ENCODE measurements around the gene CDC42EP3. TPM values are rescaled to one million over a fixed set of nuclear protein-coding genes. Genes with fewer than 3 reads are reported as not detected.

The CDC42EP3 gene, protein sequence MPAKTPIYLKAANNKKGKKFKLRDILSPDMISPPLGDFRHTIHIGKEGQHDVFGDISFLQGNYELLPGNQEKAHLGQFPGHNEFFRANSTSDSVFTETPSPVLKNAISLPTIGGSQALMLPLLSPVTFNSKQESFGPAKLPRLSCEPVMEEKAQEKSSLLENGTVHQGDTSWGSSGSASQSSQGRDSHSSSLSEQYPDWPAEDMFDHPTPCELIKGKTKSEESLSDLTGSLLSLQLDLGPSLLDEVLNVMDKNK
- total RNA-seq = 8.6 and 9.8 TPM in 2 replicates

DNA sequence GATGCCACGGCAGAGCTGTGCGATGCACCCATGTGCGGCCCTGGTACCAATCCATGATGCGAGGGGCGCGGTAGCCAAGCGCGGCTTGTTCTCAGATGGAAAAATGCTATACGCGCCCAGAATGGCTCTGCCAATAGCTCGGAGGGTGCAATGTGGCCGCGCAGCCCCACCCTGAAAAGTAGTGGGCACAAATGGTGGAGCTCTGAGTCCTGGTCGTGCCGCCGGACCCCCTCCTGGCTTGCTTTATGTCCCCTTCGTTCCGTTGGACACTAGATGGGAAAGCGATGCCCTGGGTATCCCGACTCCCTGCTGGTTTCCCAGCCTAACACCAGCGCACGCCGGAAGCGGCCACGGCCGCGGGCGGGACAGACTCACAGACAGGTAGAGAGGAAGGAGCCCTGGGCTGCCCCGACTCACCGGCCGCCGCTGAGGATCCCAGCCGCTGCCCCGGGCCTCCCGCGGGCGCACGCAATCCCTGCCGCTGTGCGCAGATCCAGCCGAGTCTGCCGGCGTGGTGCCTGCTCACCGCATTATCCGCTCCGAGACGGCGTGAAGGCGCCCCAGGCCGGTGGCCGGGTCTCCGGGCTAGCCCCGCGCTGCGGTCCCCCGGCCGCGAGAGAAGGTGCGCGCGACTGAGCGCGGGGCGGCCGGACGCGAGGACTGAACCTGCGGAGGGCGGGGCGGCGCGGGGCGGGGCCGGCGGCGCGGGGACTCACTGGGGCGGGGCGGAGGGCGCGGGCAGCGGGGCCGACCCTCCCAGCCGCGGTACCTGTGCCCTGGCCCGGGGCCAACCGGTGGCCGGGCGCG lies at the start of gene CDC42EP3:
Gene CDC42EP3 (minus strand): TSS at position 634 of the 807 bp plus-strand sequence. CDS start 25,055 bp downstream, outside the sequence.
- H3K4me3 Mint-ChIP-seq (ENCODE audit: low read depth) = peak within 1 kb of the TSS; percentile 90
- DNase-seq (ENCODE audit: low spot score) = peak; percentile 60
- peak within 1 kb of the TSS; percentile 65 for H3K27ac Mint-ChIP-seq
- peaks cover 32% of the 10 kb centered on the region for H3K4me1 Mint-ChIP-seq (ENCODE audit: low read depth)
- H3K9me3 Mint-ChIP-seq = no peaks in the 10 kb centered on the region
- peaks cover 4% of the 10 kb centered on the region for H3K36me3 Mint-ChIP-seq (ENCODE audit: low read depth)
- H3K27me3 Mint-ChIP-seq (ENCODE audit: low read depth) = peaks cover 2% of the 10 kb centered on the region
- intact Hi-C loops (cut with micrococcal nuclease) = loop anchor here (1.0 to 5.0 kb wide), 5 partner anchors 22 to 201 kb away; no protein-coding TSS in a partner anchor

- Mint-ChIP-seq H3K36me3 (ENCODE audit: low read depth) (peaks cover 3% of the 10 kb centered on the region), H3K27me3 (ENCODE audit: low read depth) (peaks cover 20% of the 10 kb centered on the region), H3K27ac (no peak overlapping the region), H3K9me3 (peaks cover 15% of the 10 kb centered on the region), H3K4me1 (ENCODE audit: low read depth) (no peaks in the 10 kb centered on the region), H3K4me3 (ENCODE audit: low read depth) (no peak overlapping the region)
- no peak for DNase-seq (ENCODE audit: low spot score)
- intact Hi-C loops (cut with micrococcal nuclease) = no loop called here
Observed at GRCh38 chr2:37721201-37721560, 49.7 kb upstream of the CDC42EP3 start.

DNA sequence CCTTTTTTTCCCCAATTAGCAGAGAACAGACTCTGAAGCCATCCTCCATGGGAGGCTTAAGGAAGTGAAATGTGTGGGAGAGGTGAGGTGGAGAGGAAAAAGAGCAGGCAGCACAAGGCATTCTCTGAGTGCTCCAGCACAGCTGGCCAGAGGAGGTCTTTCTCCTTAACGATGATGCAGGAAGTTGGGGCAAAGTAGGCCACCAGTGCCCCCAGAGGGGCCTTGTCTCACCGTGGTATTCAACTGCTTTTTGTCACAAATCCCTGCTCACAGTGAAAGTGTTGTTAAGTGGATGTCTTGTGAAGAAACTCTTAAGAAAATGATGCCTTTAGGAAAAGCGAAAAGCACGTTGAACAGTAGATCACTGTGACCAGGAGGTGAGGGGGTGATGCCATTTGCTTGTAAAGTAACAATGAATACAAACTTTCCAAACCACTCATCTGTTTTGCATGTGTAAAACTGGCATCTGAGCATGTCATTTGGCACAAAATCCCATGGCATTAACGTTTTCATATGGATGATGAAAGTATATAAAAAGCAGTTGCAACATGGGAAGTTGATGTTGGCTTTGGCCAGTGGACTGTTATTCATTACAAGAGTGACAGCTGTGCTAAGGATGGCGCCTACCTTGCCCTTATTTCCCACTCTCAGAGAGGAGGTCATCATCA lies 49.2 kb upstream of the CDC42EP3 start:
- no peaks in the 10 kb centered on the region for H3K4me1 Mint-ChIP-seq (ENCODE audit: low read depth)
- H3K36me3 Mint-ChIP-seq (ENCODE audit: low read depth) = peaks cover 6% of the 10 kb centered on the region
- no peak overlapping the region for H3K4me3 Mint-ChIP-seq (ENCODE audit: low read depth)
- no peak overlapping the region for H3K27ac Mint-ChIP-seq
- intact Hi-C loops (cut with micrococcal nuclease) = no loop called here
- peaks cover 20% of the 10 kb centered on the region for H3K9me3 Mint-ChIP-seq
- no peak for DNase-seq (ENCODE audit: low spot score)
- peaks cover 20% of the 10 kb centered on the region for H3K27me3 Mint-ChIP-seq (ENCODE audit: low read depth)

DNA sequence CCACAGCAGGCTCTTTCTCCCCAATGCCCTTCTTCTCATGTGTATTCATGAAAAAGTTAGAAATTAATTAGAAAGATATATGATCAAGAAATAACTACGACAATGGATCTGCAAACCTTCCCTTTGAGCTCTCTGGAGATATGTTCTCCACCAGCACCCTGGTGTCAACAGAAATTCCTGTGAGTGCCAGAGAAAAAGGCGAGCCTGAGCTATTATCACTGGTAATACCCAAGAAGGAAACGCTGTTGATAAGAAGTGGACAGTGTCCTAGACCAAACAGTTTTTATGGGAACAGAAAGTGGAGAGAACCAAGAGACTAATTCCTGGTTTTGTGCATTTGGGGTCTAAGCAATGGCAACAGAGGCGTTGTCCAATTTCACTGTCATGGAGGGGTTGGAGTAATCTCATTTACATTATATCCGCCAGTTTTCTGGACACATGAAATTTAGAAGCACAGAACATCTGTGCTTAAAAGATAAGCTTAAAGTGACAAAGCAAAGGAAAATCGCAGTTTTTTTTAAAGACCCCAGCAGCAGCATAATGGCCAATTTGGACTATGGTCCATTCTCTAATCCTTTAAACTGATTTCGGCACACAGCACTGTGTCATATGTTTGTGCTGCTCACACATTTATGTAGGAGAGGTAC lies 47.2 kb upstream of the CDC42EP3 start:
- intact Hi-C loops (cut with micrococcal nuclease) = no loop called here
- peaks cover 4% of the 10 kb centered on the region for H3K4me1 Mint-ChIP-seq (ENCODE audit: low read depth)
- H3K4me3 Mint-ChIP-seq (ENCODE audit: low read depth) = no peak overlapping the region
- peaks cover 36% of the 10 kb centered on the region for H3K9me3 Mint-ChIP-seq
- peaks cover 17% of the 10 kb centered on the region for H3K27me3 Mint-ChIP-seq (ENCODE audit: low read depth)
- no peak for DNase-seq (ENCODE audit: low spot score)
- no peak overlapping the region for H3K27ac Mint-ChIP-seq
- peaks cover 19% of the 10 kb centered on the region for H3K36me3 Mint-ChIP-seq (ENCODE audit: low read depth)

GRCh38 chr2:37713258-37713700 lies 41.8 kb upstream of the CDC42EP3 start:
- Mint-ChIP-seq H3K27ac (no peak overlapping the region), H3K9me3 (peaks cover 36% of the 10 kb centered on the region), H3K4me1 (ENCODE audit: low read depth) (peaks cover 37% of the 10 kb centered on the region), H3K4me3 (ENCODE audit: low read depth) (no peak overlapping the region), H3K36me3 (ENCODE audit: low read depth) (peaks cover 19% of the 10 kb centered on the region), H3K27me3 (ENCODE audit: low read depth) (peaks cover 13% of the 10 kb centered on the region)
- intact Hi-C loops (cut with micrococcal nuclease) = loop anchor here (5.0 kb wide), 3 partner anchors 41 to 146 kb away; partner anchors contain the start of gene CDC42EP3
- no peak for DNase-seq (ENCODE audit: low spot score)

DNA sequence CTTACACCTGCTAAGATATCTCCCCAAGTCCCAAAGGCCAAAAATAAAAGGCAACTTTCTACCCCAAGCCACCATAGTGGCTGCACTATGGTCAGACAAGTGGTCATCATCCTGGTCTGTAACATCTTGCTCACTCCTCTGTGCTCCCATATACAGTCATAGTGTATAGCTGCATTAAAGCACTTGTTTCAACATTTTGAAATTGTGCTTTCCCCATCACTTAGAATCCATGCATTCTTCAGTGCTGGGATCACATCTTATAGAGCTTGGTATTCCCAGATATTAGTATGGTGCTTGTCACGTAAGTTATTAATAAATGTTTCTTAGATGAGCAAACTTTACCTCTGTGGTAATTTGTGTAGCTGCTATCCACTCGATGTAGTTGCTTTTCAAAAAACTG lies 40.4 kb upstream of the CDC42EP3 start:
- Mint-ChIP-seq H3K9me3 (peaks cover 30% of the 10 kb centered on the region), H3K4me3 (ENCODE audit: low read depth) (no peak overlapping the region), H3K27me3 (ENCODE audit: low read depth) (peaks cover 3% of the 10 kb centered on the region), H3K27ac (no peak overlapping the region), H3K36me3 (ENCODE audit: low read depth) (peaks cover 19% of the 10 kb centered on the region), H3K4me1 (ENCODE audit: low read depth) (peaks cover 45% of the 10 kb centered on the region)
- intact Hi-C loops (cut with micrococcal nuclease) = loop anchor here (1.0 to 5.0 kb wide), 4 partner anchors 40 to 145 kb away; partner anchors contain the start of gene CDC42EP3
- DNase-seq (ENCODE audit: low spot score) = no peak

- H3K27me3 Mint-ChIP-seq (ENCODE audit: low read depth) = peaks cover under 1% of the 10 kb centered on the region
- H3K36me3 Mint-ChIP-seq (ENCODE audit: low read depth) = peaks cover 17% of the 10 kb centered on the region
- DNase-seq (ENCODE audit: low spot score) = peak; percentile 46
- H3K27ac Mint-ChIP-seq = no peak overlapping the region
- peaks cover 27% of the 10 kb centered on the region for H3K9me3 Mint-ChIP-seq
- intact Hi-C loops (cut with micrococcal nuclease) = loop anchor here (1.0 to 5.0 kb wide), 4 partner anchors 39 to 144 kb away; partner anchors contain the start of gene CDC42EP3
- peaks cover 49% of the 10 kb centered on the region for H3K4me1 Mint-ChIP-seq (ENCODE audit: low read depth)
- H3K4me3 Mint-ChIP-seq (ENCODE audit: low read depth) = no peak overlapping the region
Observed at GRCh38 chr2:37711308-37711731, 39.9 kb upstream of the CDC42EP3 start.

DNA sequence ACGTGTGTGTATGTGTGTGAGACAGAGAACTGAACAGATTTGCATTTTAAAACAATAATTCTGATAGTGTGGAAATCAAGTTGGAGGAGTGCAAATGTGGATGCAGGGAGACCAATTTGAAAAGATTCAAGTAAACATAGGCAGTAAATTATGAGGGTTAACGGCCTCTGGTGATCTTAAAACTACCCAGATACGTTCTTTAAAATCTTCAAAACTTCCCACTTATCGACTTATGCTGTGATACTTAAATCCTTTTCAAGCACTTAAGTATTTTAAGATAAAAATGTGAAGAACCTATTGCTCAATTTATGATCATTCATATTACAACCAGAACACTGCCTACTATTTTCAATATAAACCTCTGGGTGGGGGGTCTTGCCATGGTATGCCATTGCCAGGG lies 37.7 kb upstream of the CDC42EP3 start:
- peaks cover 8% of the 10 kb centered on the region for H3K9me3 Mint-ChIP-seq
- no peak overlapping the region for H3K27ac Mint-ChIP-seq
- no peak for DNase-seq (ENCODE audit: low spot score)
- no peak overlapping the region for H3K4me3 Mint-ChIP-seq (ENCODE audit: low read depth)
- peaks cover under 1% of the 10 kb centered on the region for H3K36me3 Mint-ChIP-seq (ENCODE audit: low read depth)
- peaks cover 55% of the 10 kb centered on the region for H3K4me1 Mint-ChIP-seq (ENCODE audit: low read depth)
- intact Hi-C loops (cut with micrococcal nuclease) = no loop called here
- no peaks in the 10 kb centered on the region for H3K27me3 Mint-ChIP-seq (ENCODE audit: low read depth)

GRCh38 chr2:37708146-37708545 lies 36.7 kb upstream of the CDC42EP3 start:
- H3K36me3 Mint-ChIP-seq (ENCODE audit: low read depth) = no peaks in the 10 kb centered on the region
- intact Hi-C loops (cut with micrococcal nuclease) = no loop called here
- H3K4me1 Mint-ChIP-seq (ENCODE audit: low read depth) = peaks cover 49% of the 10 kb centered on the region
- no peak overlapping the region for H3K27ac Mint-ChIP-seq
- H3K27me3 Mint-ChIP-seq (ENCODE audit: low read depth) = no peaks in the 10 kb centered on the region
- DNase-seq (ENCODE audit: low spot score) = no peak
- no peaks in the 10 kb centered on the region for H3K9me3 Mint-ChIP-seq
- H3K4me3 Mint-ChIP-seq (ENCODE audit: low read depth) = no peak overlapping the region

DNA sequence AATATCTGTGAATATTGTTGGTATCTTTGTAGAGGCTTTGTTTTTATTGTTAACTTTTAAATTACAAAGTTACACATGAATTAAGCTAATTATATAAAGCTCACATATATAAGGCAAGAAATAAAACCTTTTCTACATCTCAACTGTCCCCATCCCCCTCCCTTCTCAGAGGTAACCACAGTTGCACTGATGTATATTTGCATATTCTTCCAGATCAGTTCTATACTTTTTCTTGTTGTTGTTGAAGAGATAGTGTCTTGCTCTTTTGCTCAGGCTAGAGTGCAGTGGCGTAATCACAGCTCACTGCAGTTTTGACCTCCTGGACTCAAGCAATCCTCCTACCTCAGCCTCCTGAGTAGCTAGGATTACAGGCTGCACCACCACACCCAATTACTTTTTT lies 36.0 kb upstream of the CDC42EP3 start:
- Mint-ChIP-seq H3K4me1 (ENCODE audit: low read depth) (peaks cover 44% of the 10 kb centered on the region), H3K27me3 (ENCODE audit: low read depth) (no peaks in the 10 kb centered on the region), H3K4me3 (ENCODE audit: low read depth) (no peak overlapping the region), H3K27ac (no peak overlapping the region), H3K9me3 (no peaks in the 10 kb centered on the region), H3K36me3 (ENCODE audit: low read depth) (no peaks in the 10 kb centered on the region)
- DNase-seq (ENCODE audit: low spot score) = no peak
- intact Hi-C loops (cut with micrococcal nuclease) = no loop called here

DNA sequence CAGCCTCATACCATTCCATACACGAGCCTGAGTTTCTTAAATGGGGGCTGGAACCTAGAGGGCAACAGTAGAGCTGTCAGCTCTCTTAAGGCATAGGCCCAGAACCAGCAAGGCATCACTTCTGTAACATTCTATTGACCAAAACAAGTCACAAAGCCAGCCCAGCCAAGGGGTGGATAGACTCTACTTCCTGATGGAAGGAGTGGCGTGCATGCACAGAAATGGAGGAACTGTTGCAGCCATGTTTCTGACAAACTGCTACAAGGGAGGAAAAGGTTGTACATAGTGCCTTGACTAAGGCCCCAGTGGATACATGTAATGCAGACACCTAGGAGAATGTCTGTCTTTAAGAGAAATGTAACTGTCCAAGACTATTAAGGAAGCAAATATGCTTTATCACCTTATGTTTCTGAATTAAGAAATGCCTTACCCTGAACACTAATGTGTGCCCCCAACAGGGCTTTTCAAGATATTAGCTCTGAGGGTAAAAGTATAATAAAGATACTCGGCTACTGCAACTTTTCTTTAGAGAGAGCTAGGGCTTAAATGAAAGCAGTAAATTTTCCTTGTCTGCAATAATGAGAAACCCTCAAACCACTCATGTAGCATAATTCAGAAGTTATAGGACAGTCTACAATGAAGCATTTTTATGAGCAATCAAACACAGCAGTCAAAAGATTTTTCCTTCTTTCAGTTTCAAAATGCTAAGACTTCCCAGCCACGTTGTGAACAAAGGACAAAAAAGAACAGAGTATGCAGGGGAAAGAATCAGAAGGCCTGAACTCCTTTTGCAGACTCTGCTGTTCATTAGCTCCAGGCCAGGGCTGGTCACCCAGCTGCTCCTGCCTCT lies 35.1 kb upstream of the CDC42EP3 start:
- Mint-ChIP-seq H3K27ac (no peak overlapping the region), H3K36me3 (ENCODE audit: low read depth) (no peaks in the 10 kb centered on the region), H3K27me3 (ENCODE audit: low read depth) (no peaks in the 10 kb centered on the region), H3K4me3 (ENCODE audit: low read depth) (no peak overlapping the region), H3K9me3 (peaks cover 7% of the 10 kb centered on the region), H3K4me1 (ENCODE audit: low read depth) (peaks cover 37% of the 10 kb centered on the region)
- intact Hi-C loops (cut with micrococcal nuclease) = no loop called here
- DNase-seq (ENCODE audit: low spot score) = no peak
